Measurements from ENCODE around the gene SORT1. TPM values are rescaled to one million over a fixed set of nuclear protein-coding genes. Genes with fewer than 3 reads are reported as not detected.

The SORT1 gene
- total and polyA plus RNA-seq, 2 of the 13 experiments (the other 11 are each of a cell fraction or from before 2014, with no cell fraction given), result 32.4 to 93.0 TPM

DNA sequence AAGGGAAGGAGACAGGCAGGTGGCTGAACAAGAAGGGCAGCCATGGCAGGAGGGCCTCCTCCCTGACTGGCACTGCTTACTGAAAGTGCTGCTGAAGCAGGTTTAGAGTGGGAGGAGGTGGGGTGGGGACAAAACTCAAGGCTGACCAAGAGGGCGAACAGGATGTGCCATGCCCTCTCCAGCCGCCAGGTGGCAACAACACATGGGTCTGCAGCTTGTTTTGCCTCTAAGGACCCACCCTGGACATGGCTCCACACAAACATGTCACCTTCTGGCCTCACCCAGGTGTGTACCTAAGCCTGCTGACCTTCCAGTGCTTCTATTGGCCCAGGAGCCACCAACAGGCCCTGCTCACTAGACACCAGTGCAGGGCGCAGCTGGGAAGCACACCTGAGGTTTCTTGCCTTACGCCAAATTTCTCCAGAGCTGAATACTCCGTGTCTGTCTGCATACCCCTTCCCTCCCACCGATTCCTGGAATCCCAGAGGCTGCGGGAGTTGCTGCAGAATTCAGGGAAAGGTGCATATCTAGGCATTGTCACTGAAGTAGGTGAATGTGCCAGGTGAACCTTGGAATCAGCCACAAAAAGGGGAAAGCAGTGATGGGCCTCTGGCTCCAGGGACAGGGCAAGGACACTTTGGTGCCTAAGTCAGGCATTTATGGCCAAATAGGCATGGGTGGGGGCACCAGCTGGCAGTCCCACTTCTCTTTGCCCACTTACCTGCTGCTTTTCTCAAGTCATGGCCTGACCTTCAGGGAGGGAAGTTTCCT, 120.1 kb downstream of the SORT1 start (continued):
- TF ChIP-seq, protein P1, sequence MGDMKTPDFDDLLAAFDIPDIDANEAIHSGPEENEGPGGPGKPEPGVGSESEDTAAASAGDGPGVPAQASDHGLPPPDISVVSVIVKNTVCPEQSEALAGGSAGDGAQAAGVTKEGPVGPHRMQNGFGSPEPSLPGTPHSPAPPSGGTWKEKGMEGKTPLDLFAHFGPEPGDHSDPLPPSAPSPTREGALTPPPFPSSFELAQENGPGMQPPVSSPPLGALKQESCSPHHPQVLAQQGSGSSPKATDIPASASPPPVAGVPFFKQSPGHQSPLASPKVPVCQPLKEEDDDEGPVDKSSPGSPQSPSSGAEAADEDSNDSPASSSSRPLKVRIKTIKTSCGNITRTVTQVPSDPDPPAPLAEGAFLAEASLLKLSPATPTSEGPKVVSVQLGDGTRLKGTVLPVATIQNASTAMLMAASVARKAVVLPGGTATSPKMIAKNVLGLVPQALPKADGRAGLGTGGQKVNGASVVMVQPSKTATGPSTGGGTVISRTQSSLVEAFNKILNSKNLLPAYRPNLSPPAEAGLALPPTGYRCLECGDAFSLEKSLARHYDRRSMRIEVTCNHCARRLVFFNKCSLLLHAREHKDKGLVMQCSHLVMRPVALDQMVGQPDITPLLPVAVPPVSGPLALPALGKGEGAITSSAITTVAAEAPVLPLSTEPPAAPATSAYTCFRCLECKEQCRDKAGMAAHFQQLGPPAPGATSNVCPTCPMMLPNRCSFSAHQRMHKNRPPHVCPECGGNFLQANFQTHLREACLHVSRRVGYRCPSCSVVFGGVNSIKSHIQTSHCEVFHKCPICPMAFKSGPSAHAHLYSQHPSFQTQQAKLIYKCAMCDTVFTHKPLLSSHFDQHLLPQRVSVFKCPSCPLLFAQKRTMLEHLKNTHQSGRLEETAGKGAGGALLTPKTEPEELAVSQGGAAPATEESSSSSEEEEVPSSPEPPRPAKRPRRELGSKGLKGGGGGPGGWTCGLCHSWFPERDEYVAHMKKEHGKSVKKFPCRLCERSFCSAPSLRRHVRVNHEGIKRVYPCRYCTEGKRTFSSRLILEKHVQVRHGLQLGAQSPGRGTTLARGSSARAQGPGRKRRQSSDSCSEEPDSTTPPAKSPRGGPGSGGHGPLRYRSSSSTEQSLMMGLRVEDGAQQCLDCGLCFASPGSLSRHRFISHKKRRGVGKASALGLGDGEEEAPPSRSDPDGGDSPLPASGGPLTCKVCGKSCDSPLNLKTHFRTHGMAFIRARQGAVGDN (CRISPR knock-in tag; IDR thresholded peaks at IDR 0.05), result peak; percentile 95
- TF ChIP-seq ZSCAN25 (CRISPR knock-in tag; IDR thresholded peaks at IDR 0.05) (no peak), BORCS8-MEF2B (CRISPR knock-in tag; IDR thresholded peaks at IDR 0.05) (peak; percentile 61; the same call in 1 of the 2 replicates), ARHGAP35 (CRISPR knock-in tag; IDR thresholded peaks at IDR 0.05; ENCODE audit: borderline replicate concordance) (0 out of 2 replicates have a peak, but pooled peaks have one; percentile 45), ZNF124 (CRISPR knock-in tag; IDR thresholded peaks at IDR 0.05) (0 out of 2 replicates have a peak, but pooled peaks have one; percentile 31), ERF (CRISPR knock-in tag; IDR thresholded peaks at IDR 0.05) (peak; percentile 85; the same call in 1 of the 2 replicates), ZNF501 (CRISPR knock-in tag; IDR thresholded peaks at IDR 0.05) (peak; percentile 67; the same call in 1 of the 2 replicates), NFIB (CRISPR knock-in tag; IDR thresholded peaks at IDR 0.05; ENCODE audit: borderline replicate concordance) (no peak)
- TF ChIP-seq, protein P2, sequence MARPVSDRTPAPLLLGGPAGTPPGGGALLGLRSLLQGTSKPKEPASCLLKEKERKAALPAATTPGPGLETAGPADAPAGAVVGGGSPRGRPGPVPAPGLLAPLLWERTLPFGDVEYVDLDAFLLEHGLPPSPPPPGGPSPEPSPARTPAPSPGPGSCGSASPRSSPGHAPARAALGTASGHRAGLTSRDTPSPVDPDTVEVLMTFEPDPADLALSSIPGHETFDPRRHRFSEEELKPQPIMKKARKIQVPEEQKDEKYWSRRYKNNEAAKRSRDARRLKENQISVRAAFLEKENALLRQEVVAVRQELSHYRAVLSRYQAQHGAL (CRISPR knock-in tag; IDR thresholded peaks at IDR 0.05; ENCODE audit: not compliant biosample characterization), result no peak
- TF ChIP-seq, protein P3, sequence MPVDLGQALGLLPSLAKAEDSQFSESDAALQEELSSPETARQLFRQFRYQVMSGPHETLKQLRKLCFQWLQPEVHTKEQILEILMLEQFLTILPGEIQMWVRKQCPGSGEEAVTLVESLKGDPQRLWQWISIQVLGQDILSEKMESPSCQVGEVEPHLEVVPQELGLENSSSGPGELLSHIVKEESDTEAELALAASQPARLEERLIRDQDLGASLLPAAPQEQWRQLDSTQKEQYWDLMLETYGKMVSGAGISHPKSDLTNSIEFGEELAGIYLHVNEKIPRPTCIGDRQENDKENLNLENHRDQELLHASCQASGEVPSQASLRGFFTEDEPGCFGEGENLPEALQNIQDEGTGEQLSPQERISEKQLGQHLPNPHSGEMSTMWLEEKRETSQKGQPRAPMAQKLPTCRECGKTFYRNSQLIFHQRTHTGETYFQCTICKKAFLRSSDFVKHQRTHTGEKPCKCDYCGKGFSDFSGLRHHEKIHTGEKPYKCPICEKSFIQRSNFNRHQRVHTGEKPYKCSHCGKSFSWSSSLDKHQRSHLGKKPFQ (CRISPR knock-in tag; IDR thresholded peaks at IDR 0.05; ENCODE audit: insufficient replicate concordance), result no peak
- TF ChIP-seq, protein P4, sequence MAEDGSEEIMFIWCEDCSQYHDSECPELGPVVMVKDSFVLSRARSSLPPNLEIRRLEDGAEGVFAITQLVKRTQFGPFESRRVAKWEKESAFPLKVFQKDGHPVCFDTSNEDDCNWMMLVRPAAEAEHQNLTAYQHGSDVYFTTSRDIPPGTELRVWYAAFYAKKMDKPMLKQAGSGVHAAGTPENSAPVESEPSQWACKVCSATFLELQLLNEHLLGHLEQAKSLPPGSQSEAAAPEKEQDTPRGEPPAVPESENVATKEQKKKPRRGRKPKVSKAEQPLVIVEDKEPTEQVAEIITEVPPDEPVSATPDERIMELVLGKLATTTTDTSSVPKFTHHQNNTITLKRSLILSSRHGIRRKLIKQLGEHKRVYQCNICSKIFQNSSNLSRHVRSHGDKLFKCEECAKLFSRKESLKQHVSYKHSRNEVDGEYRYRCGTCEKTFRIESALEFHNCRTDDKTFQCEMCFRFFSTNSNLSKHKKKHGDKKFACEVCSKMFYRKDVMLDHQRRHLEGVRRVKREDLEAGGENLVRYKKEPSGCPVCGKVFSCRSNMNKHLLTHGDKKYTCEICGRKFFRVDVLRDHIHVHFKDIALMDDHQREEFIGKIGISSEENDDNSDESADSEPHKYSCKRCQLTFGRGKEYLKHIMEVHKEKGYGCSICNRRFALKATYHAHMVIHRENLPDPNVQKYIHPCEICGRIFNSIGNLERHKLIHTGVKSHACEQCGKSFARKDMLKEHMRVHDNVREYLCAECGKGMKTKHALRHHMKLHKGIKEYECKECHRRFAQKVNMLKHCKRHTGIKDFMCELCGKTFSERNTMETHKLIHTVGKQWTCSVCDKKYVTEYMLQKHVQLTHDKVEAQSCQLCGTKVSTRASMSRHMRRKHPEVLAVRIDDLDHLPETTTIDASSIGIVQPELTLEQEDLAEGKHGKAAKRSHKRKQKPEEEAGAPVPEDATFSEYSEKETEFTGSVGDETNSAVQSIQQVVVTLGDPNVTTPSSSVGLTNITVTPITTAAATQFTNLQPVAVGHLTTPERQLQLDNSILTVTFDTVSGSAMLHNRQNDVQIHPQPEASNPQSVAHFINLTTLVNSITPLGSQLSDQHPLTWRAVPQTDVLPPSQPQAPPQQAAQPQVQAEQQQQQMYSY (CRISPR knock-in tag; IDR thresholded peaks at IDR 0.05), result no peak
- TF ChIP-seq, protein P5, sequence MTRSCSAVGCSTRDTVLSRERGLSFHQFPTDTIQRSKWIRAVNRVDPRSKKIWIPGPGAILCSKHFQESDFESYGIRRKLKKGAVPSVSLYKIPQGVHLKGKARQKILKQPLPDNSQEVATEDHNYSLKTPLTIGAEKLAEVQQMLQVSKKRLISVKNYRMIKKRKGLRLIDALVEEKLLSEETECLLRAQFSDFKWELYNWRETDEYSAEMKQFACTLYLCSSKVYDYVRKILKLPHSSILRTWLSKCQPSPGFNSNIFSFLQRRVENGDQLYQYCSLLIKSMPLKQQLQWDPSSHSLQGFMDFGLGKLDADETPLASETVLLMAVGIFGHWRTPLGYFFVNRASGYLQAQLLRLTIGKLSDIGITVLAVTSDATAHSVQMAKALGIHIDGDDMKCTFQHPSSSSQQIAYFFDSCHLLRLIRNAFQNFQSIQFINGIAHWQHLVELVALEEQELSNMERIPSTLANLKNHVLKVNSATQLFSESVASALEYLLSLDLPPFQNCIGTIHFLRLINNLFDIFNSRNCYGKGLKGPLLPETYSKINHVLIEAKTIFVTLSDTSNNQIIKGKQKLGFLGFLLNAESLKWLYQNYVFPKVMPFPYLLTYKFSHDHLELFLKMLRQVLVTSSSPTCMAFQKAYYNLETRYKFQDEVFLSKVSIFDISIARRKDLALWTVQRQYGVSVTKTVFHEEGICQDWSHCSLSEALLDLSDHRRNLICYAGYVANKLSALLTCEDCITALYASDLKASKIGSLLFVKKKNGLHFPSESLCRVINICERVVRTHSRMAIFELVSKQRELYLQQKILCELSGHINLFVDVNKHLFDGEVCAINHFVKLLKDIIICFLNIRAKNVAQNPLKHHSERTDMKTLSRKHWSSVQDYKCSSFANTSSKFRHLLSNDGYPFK (CRISPR knock-in tag; IDR thresholded peaks at IDR 0.05; ENCODE audit: borderline replicate concordance), result peak; percentile 80
- TF ChIP-seq, protein P6, sequence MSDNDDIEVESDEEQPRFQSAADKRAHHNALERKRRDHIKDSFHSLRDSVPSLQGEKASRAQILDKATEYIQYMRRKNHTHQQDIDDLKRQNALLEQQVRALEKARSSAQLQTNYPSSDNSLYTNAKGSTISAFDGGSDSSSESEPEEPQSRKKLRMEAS (IDR thresholded peaks at IDR 0.05), result peak; percentile 66
